ENCODE results near the gene SNX9.

The SNX9 gene

GRCh38 chr6:157832250-157832967 lies 9.4 kb downstream of the SNX9 start:
- H3K27ac ChIP-seq, result no peak overlapping the region
- TF ChIP-seq ZFX (IDR thresholded peaks at IDR 0.05) (no peak), CTCF (conservative IDR thresholded peaks at IDR 0.05) (no peak)

DNA sequence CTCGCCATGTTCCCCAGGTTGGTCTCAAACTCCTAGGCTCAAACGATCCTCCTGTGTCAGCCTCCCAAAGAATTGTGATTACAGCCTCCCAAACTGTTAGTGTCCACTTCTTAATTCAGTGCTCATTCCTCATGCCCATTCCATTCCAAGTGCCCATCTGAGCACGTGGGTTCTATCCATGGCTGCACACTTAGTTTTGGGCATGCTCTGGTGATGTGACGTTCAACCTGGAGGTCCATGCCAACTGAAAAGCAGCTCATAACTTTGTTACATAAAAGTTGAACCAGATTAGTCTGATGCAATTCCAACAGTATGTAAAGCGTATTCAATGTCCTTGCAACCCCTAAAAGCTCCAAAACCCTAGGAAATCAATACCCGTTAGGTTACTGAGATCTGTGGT lies 11.5 kb downstream of the SNX9 start:
- TF ChIP-seq ZFX (IDR thresholded peaks at IDR 0.05), result no peak
- no peak for TF ChIP-seq CTCF (conservative IDR thresholded peaks at IDR 0.05)
- no peak overlapping the region for H3K27ac ChIP-seq

GRCh38 chr6:157838718-157839430 lies 15.8 kb downstream of the SNX9 start:
- H3K27ac ChIP-seq, result no peak overlapping the region
- TF ChIP-seq ZFX (IDR thresholded peaks at IDR 0.05) (no peak), CTCF (conservative IDR thresholded peaks at IDR 0.05) (no peak)

DNA sequence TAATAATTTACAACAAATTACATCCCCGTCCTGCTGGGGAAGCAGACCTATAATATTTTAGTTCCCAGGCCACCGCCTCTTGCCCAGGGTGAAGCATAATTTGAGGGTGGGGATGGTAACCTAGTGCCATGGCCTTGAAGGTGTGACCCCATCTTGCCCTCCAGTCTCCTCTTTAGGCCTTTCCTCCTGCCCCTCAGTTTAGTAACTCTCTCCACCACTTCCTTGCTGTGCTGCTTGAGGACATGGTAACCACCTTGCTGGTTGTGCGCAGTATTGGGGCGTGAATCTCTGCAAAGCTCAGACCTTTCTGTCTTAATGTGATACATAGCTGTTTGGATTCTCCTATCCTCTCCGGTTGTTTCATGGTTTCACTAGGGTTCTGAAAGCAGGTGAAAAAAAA lies 16.6 kb downstream of the SNX9 start:
- TF ChIP-seq ZFX (IDR thresholded peaks at IDR 0.05), result no peak
- H3K27ac ChIP-seq, result no peak overlapping the region

DNA sequence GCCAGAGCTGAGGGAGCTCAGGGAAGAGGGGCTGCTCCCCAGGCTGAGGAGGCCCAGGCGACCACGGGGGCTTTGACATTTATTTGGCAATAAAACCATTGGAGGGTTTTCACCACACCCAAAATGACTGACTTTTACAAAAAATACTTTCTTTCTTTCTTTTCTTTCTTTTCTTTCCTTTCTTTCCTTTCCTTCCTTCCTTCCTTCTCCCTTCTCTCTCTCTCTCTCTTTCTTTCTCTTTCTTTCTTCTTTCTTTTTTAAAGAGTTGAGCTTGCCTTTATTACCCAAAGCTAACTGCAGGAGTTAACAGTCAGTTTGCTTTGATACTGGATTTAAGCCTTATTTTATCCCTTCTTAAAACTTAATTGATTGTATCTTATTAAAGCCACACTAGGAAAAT lies 17.2 kb downstream of the SNX9 start:
- TF ChIP-seq CTCF (conservative IDR thresholded peaks at IDR 0.05), result no peak
- TF ChIP-seq ZFX (IDR thresholded peaks at IDR 0.05), result no peak
- H3K27ac ChIP-seq, result no peak overlapping the region

DNA sequence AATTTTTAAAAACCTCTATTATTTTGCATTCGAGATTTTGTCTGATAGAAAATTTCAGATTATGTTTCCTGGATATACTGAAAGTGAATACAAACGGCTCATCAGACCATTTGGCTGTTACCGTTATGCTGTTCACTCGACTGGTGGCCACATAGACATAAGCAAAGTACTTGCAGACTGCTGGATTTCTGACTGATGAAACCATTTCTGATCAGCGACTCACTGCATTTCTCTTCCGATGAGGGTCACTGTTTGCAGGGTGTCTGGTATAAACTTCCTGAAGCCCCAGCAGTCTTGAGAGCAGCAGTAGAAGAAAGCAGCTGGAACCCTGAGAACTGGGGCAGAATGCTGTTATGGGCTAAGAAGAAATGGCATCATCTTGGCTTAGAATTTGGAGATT lies 17.7 kb downstream of the SNX9 start:
- TF ChIP-seq ZFX (IDR thresholded peaks at IDR 0.05), result no peak
- TF ChIP-seq CTCF (conservative IDR thresholded peaks at IDR 0.05), result no peak
- no peak overlapping the region for H3K27ac ChIP-seq

GRCh38 chr6:157841211-157841840 lies 18.3 kb downstream of the SNX9 start:
- TF ChIP-seq CTCF (conservative IDR thresholded peaks at IDR 0.05) (no peak), ZFX (IDR thresholded peaks at IDR 0.05) (no peak)
- H3K27ac ChIP-seq, result no peak overlapping the region
